ENCODE results near the gene ANKRD18A. TPM values are rescaled to one million over a fixed set of nuclear protein-coding genes. Genes with fewer than 3 reads are reported as not detected.

ANKRD18A gene
- total RNA-seq, 1 donor from 2014 or later, result 14.2 TPM

GRCh38 chr9:38526591-38526990 is 93.8 kb downstream of the ANKRD18A start:
- no peak for TF ChIP-seq CTCF (IDR thresholded peaks at IDR 0.05)

GRCh38 chr9:38523121-38523520 is 97.3 kb downstream of the ANKRD18A start:
- TF ChIP-seq CTCF (IDR thresholded peaks at IDR 0.05), result no peak
- no peaks in the 10 kb centered on the region for H3K27me3 Mint-ChIP-seq (ENCODE audit: unreplicated experiment)
- H3K4me1 Mint-ChIP-seq (ENCODE audit: unreplicated experiment), result peaks cover 21% of the 10 kb centered on the region
- peaks cover 1% of the 10 kb centered on the region for H3K36me3 Mint-ChIP-seq (ENCODE audit: unreplicated experiment)
- no peaks in the 10 kb centered on the region for H3K9me3 Mint-ChIP-seq (ENCODE audit: unreplicated experiment)
- DNase-seq (ENCODE audit: extremely low spot score, unreplicated experiment), result no peak
- no peak overlapping the region for H3K27ac Mint-ChIP-seq (ENCODE audit: unreplicated experiment)
- H3K4me3 Mint-ChIP-seq (ENCODE audit: unreplicated experiment), result no peak overlapping the region

More at GRCh38 chr9:38526591-38526990, 93.8 kb downstream of the ANKRD18A start:
- no peak overlapping the region for H3K27ac Mint-ChIP-seq (ENCODE audit: unreplicated experiment)
- H3K9me3 Mint-ChIP-seq (ENCODE audit: unreplicated experiment), result peaks cover 11% of the 10 kb centered on the region
- no peak overlapping the region for H3K4me3 Mint-ChIP-seq (ENCODE audit: unreplicated experiment)
- no peaks in the 10 kb centered on the region for H3K27me3 Mint-ChIP-seq (ENCODE audit: unreplicated experiment)
- no peak for DNase-seq (ENCODE audit: extremely low spot score, unreplicated experiment)
- peaks cover 7% of the 10 kb centered on the region for H3K36me3 Mint-ChIP-seq (ENCODE audit: unreplicated experiment)
- peaks cover 14% of the 10 kb centered on the region for H3K4me1 Mint-ChIP-seq (ENCODE audit: unreplicated experiment)

- Mint-ChIP-seq H3K9me3 (ENCODE audit: unreplicated experiment) (no peaks in the 10 kb centered on the region), H3K4me3 (ENCODE audit: unreplicated experiment) (no peak overlapping the region), H3K36me3 (ENCODE audit: unreplicated experiment) (peaks cover under 1% of the 10 kb centered on the region), H3K4me1 (ENCODE audit: unreplicated experiment) (peaks cover 16% of the 10 kb centered on the region), H3K27ac (ENCODE audit: unreplicated experiment) (no peak overlapping the region), H3K27me3 (ENCODE audit: unreplicated experiment) (no peaks in the 10 kb centered on the region)
- no peak for DNase-seq (ENCODE audit: extremely low spot score, unreplicated experiment)
- TF ChIP-seq CTCF (IDR thresholded peaks at IDR 0.05), result no peak
Observed at GRCh38 chr9:38521762-38522161, 98.6 kb downstream of the ANKRD18A start.

Other genes with a start within 250 kb of the ANKRD18A start
- gene ALDH1B1, start 227.9 kb downstream of the ANKRD18A start, total RNA-seq, result 10.5 and 10.7 TPM in 2 replicates
- gene IGFBPL1, start 196.1 kb downstream of the ANKRD18A start, total RNA-seq, result 1.7 and 2.8 TPM in 2 replicates
- not detected in 2 replicates for gene FAM240B, start 99.5 kb upstream of the ANKRD18A start, total RNA-seq

Data from osteocyte (in vitro differentiated cells).